ENCODE results near the gene RNF17.
"Not testable (repeated sequence)": the region's sequence is repeated elsewhere in the genome, so short reads cannot be mapped to it uniquely, and the experiment has no call there.

DNA sequence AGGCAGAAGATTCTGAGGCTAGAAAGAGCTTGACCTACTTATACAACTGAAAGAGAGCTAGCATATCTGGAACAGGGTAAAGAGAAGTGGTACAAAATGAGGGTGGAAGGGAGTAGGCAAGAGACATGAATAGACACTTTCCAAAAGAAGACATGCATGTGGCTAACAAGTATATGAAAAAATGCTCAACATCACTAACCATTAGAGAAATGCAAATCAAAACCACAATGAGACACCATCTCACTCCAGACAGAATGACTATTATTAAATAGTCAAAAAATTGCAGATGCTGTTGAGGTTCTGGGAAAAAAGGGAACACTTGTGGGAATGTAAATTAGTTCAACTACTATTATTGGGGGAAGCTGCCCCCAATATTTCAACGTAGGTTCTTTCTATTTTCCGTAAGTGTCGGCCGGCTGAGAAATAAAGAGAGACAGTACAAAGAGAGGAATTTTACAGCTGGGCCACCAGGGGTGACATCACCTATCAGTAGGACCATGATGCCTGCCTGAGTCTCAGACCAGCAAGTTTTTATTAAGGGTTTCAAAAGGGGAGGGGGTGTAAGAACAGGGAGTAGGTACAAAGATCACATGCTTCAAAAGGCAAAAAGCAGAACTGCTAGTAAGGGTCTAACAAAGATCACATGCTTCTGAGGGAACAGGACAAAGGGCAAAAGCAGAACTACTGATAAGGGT, 32.9 kb upstream of the RNF17 start:
- TF ChIP-seq, protein P1, sequence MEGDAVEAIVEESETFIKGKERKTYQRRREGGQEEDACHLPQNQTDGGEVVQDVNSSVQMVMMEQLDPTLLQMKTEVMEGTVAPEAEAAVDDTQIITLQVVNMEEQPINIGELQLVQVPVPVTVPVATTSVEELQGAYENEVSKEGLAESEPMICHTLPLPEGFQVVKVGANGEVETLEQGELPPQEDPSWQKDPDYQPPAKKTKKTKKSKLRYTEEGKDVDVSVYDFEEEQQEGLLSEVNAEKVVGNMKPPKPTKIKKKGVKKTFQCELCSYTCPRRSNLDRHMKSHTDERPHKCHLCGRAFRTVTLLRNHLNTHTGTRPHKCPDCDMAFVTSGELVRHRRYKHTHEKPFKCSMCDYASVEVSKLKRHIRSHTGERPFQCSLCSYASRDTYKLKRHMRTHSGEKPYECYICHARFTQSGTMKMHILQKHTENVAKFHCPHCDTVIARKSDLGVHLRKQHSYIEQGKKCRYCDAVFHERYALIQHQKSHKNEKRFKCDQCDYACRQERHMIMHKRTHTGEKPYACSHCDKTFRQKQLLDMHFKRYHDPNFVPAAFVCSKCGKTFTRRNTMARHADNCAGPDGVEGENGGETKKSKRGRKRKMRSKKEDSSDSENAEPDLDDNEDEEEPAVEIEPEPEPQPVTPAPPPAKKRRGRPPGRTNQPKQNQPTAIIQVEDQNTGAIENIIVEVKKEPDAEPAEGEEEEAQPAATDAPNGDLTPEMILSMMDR (IDR thresholded peaks at IDR 0.05): not testable (repeated sequence)
- TF ChIP-seq POLR2AphosphoS5 (IDR thresholded peaks at IDR 0.05): not testable (repeated sequence)
